Transverse colon (tissue), 4 donors: ENCODE measurements around the gene LYRM4. TPM values are rescaled to one million over a fixed set of nuclear protein-coding genes. Genes with fewer than 3 reads are reported as not detected.

Experiments used
- DNase-seq: peaks from one replicate; pipeline ENCODE4 v3.0.0-alpha.2; 2019
- H3K27ac ChIP-seq, 4 donors: fragments of 200-600 bp; sonication (generic); 2 replicates each; pipeline ENCODE4 v1.5.1; 2016 to 2018; ENCODE audit warnings: inconsistent platforms in 4 of 4
- H3K27me3 ChIP-seq: fragments of 200-600 bp; sonication (generic); 2 replicates; pipeline ENCODE4 v1.5.1; 2017; ENCODE audit warnings: inconsistent platforms
- H3K36me3 ChIP-seq, 4 donors: fragments of 200-600 bp; sonication (generic); 2 replicates each; pipeline ENCODE4 v1.5.1; 2017 to 2019; ENCODE audit warnings: inconsistent platforms in 4 of 4
- H3K4me1 ChIP-seq, 4 donors: fragments of 200-600 bp; sonication (generic); 2 replicates each; pipeline ENCODE4 v1.5.1; 2017 to 2020; ENCODE audit warnings: inconsistent platforms in 4 of 4
- H3K4me3 ChIP-seq, 4 donors: fragments of 200-600 bp; sonication (generic); 1 replicate in 1 of 4; 2 replicates in 3 of 4; pipeline versions ENCODE4 v1.5.1 to v1.6.1; 2017 to 2019; ENCODE audit warnings: inconsistent platforms in 4 of 4
- H3K9me3 ChIP-seq, 2 donors: fragments of 200-600 bp; sonication (generic); 2 replicates each; pipeline ENCODE4 v1.5.1; 2017 to 2019; ENCODE audit warnings: inconsistent platforms in 2 of 2
- CTCF ChIP-seq, 5 experiments: fragments of 200-600 bp in 3 of 5; fragments of 450-650 bp in 2 of 5; sonication (generic) in 3 of 5; IDR thresholded peaks; 1 replicate in 2 of 5; 2 replicates in 3 of 5; pipeline ENCODE4 v1.5.1; 2016 to 2017; ENCODE audit warnings: antibody characterized with exemption in 5 of 5, inconsistent platforms in 3 of 5, mild to moderate bottlenecking in 2 of 5, moderate library complexity in 1 of 5
- EP300 ChIP-seq: sonication (generic); formaldehyde crosslinking; IDR thresholded peaks from one replicate; pipeline ENCODE4 v1.6.1; 2017; ENCODE audit warnings: antibody characterized with exemption, low read depth
- POLR2A ChIP-seq: fragments of 450-650 bp; IDR thresholded peaks from one replicate; pipeline ENCODE4 v1.6.1; 2016; ENCODE audit warnings: antibody characterized with exemption, mild to moderate bottlenecking, moderate library complexity
- POLR2AphosphoS5 ChIP-seq, 3 donors: sonication (generic); formaldehyde crosslinking; IDR thresholded peaks; one replicate each; pipeline ENCODE4 v1.6.1; 2016; ENCODE audit warnings: antibody characterized with exemption in 3 of 3
- WGBS, 2 donors: methylation state at CpG; one replicate each; pipeline ENCODE4 v1.1.5; 2018; ENCODE audit warnings: low coverage in 1 of 2; 5-methylcytosine and 5-hydroxymethylcytosine counted together
- in situ Hi-C, 4 donors: fragments of 200-750 bp; cut with MboI; loops; one replicate each; pipeline versions ENCODE4 v1.15.0 to v1.15.1; 2017; ENCODE audit warnings: low sequenced_read_pairs in 3 of 4, low pct_ligation_motif_present in 1 of 4, low pct_unique_long_range_greater_than_20kb in 1 of 4
- intact Hi-C: fragments of 100-400 bp; cut with DNase I; formaldehyde crosslinking; loops from one replicate; pipeline ENCODE4 v1.15.1; 2023; ENCODE audit warnings: low total_unique reads
- total RNA-seq, 4 donors: library from RNA; depleted of rRNA; stranded (reverse); fragments of >200 nt; gene quantifications; one replicate each; pipeline ENCODE4 v1.1.0, GENCODE V29; 2016

LYRM4 gene
- total RNA-seq, 4 donors from 2014 or later: 3.0 to 14.0 (median 6.9) TPM

DNA sequence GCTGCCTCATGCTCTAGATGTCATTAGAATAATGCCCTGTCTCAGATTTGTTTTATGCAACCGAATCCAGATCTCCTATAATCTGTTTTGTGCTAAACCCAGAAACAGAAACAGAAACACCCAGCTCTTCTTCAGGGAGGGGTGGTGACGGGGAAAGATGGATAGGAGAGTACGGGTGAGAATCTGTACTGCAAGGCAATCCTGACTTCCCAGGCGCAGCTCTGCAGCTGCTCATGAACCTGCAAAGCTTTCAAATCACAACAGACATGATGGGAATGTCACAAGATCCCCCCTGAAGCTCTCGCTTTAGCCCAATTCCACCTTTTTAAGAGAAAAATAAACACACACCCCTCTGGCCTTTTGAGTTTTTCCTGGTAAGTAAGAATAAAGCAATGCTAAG lies 104.1 kb downstream of the LYRM4 start:
- in situ Hi-C loops: no loop called here
- Histone ChIP-seq H3K9me3 (no peaks in the 10 kb centered on the region), H3K36me3 (no peaks in the 10 kb centered on the region), H3K27me3 (no peaks in the 10 kb centered on the region), H3K27ac (no peak overlapping the region), H3K4me1 (peaks cover 0 to 4% (median 0%) of the 10 kb centered on the region in 4 donors), H3K4me3 (no peak overlapping the region)
- WGBS, 2 donors: 74% methylated on average over 5 of the region's 5 CpGs; no CpG with 5 or more reads in 1 of the 2 donors
- TF ChIP-seq CTCF (IDR thresholded peaks at IDR 0.05) (no peak), POLR2A (no peak), POLR2AphosphoS5 (IDR thresholded peaks at IDR 0.05) (no peak), EP300 (no peak)
- no peak for DNase-seq
- intact Hi-C loops: no loop called here

GRCh38 chr6:5155906-5156305 lies 104.8 kb downstream of the LYRM4 start:
- intact Hi-C loops: no loop called here
- H3K4me3 ChIP-seq: no peak overlapping the region
- in situ Hi-C loops: no loop called here

DNA sequence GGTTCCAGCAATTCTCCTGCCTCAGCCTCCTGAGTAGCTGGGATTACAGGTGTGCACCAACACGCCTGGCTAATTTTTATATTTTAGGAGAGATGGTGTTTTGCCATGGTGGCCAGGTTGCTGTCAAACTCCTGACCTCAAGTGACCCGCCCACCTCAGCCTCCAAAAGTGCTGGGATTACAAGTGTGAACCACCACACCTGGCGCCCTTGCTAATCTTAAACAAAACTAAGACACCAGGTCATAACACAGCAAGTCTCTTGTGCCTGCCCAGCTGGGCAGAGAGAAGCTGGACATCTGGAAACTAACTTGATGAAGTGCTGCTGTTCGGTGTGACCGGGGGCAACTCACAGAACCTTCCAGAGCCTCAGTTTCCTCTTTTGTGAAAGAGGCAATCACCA lies 107.6 kb downstream of the LYRM4 start:
- in situ Hi-C loops (no loop called here), intact Hi-C loops (no loop called here)
- no peak for DNase-seq
- no peak for TF ChIP-seq EP300
- no peak for TF ChIP-seq POLR2AphosphoS5 (IDR thresholded peaks at IDR 0.05)
- TF ChIP-seq CTCF (IDR thresholded peaks at IDR 0.05): no peak
- no peak for TF ChIP-seq POLR2A
- H3K27me3 ChIP-seq: no peaks in the 10 kb centered on the region
- H3K4me1 ChIP-seq: peaks cover 0 to 4% (median 0%) of the 10 kb centered on the region in 4 donors
- no peak overlapping the region for H3K4me3 ChIP-seq
- no peaks in the 10 kb centered on the region for H3K36me3 ChIP-seq
- no peak overlapping the region for H3K27ac ChIP-seq
- WGBS, 2 donors: 86 to 97% methylated on average over 1 to 5 of the region's 5 CpGs
- H3K9me3 ChIP-seq: no peaks in the 10 kb centered on the region

More at GRCh38 chr6:5155906-5156305, 104.8 kb downstream of the LYRM4 start:
- H3K36me3 ChIP-seq: no peaks in the 10 kb centered on the region
- H3K4me1 ChIP-seq: peaks cover 0 to 4% (median 0%) of the 10 kb centered on the region in 4 donors
- no peak overlapping the region for H3K27ac ChIP-seq
- no peaks in the 10 kb centered on the region for H3K9me3 ChIP-seq
- DNase-seq: no peak
- WGBS, 2 donors: 80 to 82% methylated on average over 2 to 3 of the region's 3 CpGs
- TF ChIP-seq EP300: no peak
- TF ChIP-seq POLR2A: no peak
- TF ChIP-seq CTCF (IDR thresholded peaks at IDR 0.05): no peak
- TF ChIP-seq POLR2AphosphoS5 (IDR thresholded peaks at IDR 0.05): no peak
- no peaks in the 10 kb centered on the region for H3K27me3 ChIP-seq

- Histone ChIP-seq H3K4me1 (peaks cover 0 to 4% (median 0%) of the 10 kb centered on the region in 4 donors), H3K27me3 (no peaks in the 10 kb centered on the region), H3K9me3 (no peaks in the 10 kb centered on the region), H3K4me3 (no peak overlapping the region), H3K27ac (no peak overlapping the region), H3K36me3 (no peaks in the 10 kb centered on the region)
- in situ Hi-C loops: no loop called here
- no peak for TF ChIP-seq POLR2A
- no peak for TF ChIP-seq CTCF (IDR thresholded peaks at IDR 0.05)
- no peak for TF ChIP-seq POLR2AphosphoS5 (IDR thresholded peaks at IDR 0.05)
- TF ChIP-seq EP300: no peak
- intact Hi-C loops: no loop called here
- no peak for DNase-seq
- 71 to 93% methylated on average over 4 to 9 of the region's 9 CpGs for WGBS, 2 donors
Observed at GRCh38 chr6:5152460-5152859, 108.3 kb downstream of the LYRM4 start.
